Measurements from ENCODE around the gene ATF6.

GRCh38 chr1:161849518-161849917, 83.4 kb downstream of the ATF6 start:
- TF ChIP-seq EZH2 (IDR thresholded peaks at IDR 0.05; ENCODE audit: low read length, missing control alignments) = no peak
- TF ChIP-seq CTCF (conservative IDR thresholded peaks at IDR 0.05 in 1 of 2, IDR thresholded peaks at IDR 0.05 in 1 of 2; ENCODE audit: low read depth in 1 of 2, low read length in 2 of 2) = no peak

Measured in fibroblast of lung (primary cell).